Measurements from ENCODE around the gene TRAPPC3L.

TRAPPC3L gene

DNA sequence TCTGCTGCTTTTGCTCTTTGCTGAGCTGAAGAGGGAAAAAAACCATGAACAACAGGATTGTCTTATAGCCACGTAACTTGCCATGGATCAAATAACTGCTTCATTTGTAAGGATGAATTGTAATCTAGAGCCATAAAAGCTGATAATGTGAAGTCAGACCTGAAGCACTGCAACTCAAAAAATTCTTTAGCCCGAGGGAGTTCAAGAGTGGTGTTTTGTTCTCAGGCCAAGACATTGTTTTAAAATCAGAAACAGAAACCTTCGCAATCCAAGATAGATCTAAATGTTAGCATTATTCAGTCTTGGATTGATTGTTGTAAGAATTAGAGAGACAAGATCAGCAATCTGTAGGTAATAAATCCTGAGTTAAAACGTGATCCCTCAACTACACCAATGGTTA, at the start of gene TRAPPC3L:
TRAPPC3L (minus strand) TSS at position 34 of the 400 bp plus-strand sequence. CDS start 170 bp downstream, outside the sequence.
- DNase-seq (ENCODE audit: extremely low read depth in 1 of 2, low read depth in 1 of 2): no peak

DNA sequence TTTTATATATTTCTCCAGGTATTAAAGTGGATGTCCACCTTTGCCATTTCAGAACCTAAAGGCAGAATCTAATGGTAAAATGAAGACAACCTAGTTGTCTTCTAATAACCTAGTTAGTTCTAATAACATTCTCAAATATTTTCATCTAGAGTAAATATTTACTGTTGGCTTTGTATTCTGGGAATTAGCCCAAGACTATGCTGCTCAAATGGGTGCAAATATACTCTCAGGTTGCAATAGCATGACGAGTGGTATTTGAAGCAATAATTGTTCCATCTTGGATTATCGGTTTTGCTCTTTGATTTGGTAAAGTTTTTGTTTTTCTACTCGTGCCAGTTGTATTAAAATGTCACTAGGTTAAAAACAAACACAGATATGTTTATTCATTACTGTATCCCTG, 49.8 kb upstream of the TRAPPC3L start:
- DNase-seq (ENCODE audit: extremely low read depth in 1 of 2, low read depth in 1 of 2): no peak

DNA sequence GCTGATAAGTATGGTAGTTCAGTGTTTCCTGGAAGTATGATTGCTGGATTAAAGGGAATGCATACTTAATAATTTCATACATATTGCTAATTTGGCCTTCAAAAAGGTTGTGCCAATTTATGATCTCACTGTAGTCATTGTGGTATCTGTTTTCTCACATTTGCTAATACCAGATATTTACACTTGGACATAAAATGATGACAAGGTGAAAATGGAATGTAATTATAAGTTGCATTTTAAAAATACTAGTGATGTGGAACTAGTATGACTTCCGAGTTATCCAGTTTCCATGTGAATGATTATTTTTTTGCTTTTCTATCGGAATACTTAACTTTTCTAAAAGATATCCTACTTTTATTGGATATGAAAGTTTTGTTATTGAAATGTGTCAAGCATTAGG, 41.3 kb upstream of the TRAPPC3L start:
- DNase-seq (ENCODE audit: extremely low read depth in 1 of 2, low read depth in 1 of 2): no peak

DNA sequence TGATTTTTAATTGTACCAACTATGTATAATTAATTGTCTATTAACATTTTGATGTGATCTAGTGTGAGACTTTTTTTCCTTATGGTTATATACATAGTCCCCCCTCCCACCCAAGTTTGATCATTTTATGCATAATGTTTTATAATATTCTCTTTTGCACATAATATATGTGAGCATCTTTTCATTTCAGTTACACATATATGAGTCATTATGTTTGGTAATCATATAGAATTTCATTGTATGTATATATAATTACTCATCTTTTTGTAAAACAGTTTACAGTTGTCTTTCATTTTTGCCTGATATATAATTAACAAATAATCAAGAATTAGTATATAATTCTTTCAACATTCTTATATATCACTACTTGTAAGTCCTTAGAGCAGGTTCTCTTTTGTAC, 40.8 kb upstream of the TRAPPC3L start:
- DNase-seq (ENCODE audit: extremely low read depth in 1 of 2, low read depth in 1 of 2): no peak

DNA sequence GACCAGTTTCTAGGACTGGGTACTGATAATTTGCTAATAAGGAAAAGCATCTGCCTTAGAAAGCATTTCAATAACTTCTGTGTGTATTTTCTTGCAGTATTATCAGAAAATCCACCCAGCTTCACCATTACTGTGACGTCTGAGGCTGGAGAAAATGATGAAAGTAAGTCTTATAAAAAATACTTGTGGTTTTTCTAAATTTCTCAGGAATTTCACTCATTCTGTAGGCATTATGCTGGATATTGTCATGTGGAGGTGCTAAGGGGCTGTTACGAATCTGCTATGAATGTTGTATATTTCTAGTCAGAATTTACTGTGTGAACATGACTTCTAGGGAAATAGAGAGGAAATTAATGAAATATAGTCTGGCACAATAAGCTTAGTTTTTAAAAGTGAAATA, 34.7 kb upstream of the TRAPPC3L start:
- no peak for DNase-seq (ENCODE audit: extremely low read depth in 1 of 2, low read depth in 1 of 2)

DNA sequence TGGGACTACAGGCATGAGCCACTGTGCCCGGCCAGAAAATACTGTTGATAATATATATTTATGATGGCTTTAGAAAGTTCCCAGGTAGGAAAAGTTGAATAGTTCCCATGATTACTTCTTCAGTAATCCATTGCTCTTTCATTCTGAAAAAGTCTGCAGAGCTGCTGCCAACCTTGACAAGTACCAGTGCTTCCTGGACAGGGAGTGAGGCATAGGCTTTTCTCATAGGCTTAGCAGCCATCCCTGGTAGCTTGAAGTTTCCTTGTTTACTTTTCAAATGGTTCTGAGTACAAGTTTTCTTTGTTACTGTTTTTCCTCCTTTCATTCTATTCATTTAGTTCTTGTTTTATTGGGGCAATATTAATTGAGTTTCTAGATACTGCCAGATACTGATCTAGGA, 33.7 kb upstream of the TRAPPC3L start:
- DNase-seq (ENCODE audit: extremely low read depth in 1 of 2, low read depth in 1 of 2): no peak

DNA sequence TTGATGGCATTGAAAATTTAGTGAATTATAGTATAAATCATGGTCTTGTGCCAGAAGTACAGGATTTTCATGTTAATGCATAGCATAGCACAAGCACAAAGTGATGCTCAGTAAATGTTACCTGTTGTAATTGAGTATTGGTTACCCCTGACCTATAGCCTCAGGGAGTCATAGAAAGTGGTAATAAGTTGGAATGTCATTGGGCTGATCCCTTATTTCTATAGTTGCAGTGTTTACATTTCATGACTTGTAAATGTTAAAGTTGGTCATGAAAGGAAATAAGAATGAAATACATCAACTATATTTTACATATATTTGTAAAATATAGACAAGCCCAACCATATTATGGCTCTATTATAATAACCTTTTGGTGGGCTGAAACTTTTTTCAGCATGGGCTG, 32.9 kb upstream of the TRAPPC3L start:
- DNase-seq (ENCODE audit: extremely low read depth in 1 of 2, low read depth in 1 of 2): no peak

DNA sequence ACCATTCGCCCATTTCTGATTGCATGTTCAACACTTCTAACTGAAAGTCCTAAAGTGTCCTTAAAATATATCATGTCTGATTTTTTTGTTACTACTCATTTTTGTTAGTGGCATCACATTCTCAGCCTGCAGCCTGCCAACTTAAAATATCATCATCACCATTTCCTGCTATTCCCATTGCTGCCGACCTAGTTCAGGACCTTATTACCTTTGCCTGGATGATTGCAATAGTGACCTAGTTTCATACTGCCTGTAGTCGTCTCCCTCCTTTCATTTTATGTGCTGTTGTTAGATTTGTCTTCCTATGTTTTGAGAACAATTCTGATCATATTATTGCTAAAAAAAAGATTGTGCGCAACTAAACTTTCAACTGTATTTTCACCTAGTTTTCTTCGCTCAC, 32.0 kb upstream of the TRAPPC3L start:
- no peak for DNase-seq (ENCODE audit: extremely low read depth in 1 of 2, low read depth in 1 of 2)

DNA sequence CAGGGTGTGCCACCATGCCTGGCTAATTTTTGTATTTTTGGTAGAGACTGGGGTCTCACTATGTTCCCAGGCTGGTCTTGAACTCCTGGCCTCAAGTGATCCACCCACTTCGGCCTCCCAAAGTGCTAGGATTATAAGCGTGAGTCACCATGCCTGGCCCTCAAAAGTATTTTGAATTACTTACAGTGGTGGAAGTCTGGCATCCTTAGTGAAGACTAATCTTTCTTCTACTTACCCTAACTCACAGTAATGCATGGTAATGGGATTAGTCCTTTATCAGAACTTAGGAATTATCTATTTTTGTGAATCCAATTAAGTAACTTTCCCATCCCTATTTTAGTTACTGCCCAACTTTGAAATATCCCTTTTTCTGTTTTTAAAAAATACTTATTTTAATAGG, 29.7 kb upstream of the TRAPPC3L start:
- no peak for DNase-seq (ENCODE audit: extremely low read depth in 1 of 2, low read depth in 1 of 2)

DNA sequence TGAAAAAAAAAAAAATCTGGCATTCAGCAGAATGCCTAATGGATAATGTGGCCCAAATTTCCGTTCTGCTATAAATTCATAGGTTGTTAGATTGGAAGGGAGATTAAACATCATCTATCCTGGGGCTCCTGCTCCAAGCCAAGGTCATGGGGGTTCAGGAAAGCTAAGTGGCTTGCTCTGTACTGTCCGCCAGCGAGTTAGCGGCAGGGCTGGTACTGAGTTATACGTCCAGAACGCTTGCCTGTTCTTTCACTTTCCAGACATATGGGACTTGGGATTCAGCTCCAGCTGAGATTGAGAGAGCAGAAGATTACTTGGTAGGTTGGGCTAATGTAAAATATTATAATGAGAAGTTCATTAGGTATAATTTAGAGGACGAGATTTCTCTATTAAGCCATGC, 26.7 kb upstream of the TRAPPC3L start:
- no peak for DNase-seq (ENCODE audit: extremely low read depth in 1 of 2, low read depth in 1 of 2)

DNA sequence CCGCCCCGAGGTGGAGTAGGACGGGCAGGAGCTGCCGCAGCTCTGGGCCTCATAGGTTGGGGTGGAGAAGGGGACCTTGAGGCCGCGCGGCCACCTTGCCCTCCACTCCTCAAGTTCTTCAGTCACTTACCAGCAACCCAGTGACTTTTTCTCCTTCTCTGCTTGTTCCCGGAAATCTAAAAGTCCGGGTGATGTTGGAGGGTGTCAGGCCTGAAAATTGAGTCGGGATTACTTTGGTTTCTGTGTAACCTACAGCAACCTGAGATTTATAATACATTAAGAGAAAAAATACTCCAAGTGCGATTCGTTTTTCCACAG, 26.2 kb upstream of the TRAPPC3L start:
- DNase-seq (ENCODE audit: extremely low read depth in 1 of 2, low read depth in 1 of 2): no peak

DNA sequence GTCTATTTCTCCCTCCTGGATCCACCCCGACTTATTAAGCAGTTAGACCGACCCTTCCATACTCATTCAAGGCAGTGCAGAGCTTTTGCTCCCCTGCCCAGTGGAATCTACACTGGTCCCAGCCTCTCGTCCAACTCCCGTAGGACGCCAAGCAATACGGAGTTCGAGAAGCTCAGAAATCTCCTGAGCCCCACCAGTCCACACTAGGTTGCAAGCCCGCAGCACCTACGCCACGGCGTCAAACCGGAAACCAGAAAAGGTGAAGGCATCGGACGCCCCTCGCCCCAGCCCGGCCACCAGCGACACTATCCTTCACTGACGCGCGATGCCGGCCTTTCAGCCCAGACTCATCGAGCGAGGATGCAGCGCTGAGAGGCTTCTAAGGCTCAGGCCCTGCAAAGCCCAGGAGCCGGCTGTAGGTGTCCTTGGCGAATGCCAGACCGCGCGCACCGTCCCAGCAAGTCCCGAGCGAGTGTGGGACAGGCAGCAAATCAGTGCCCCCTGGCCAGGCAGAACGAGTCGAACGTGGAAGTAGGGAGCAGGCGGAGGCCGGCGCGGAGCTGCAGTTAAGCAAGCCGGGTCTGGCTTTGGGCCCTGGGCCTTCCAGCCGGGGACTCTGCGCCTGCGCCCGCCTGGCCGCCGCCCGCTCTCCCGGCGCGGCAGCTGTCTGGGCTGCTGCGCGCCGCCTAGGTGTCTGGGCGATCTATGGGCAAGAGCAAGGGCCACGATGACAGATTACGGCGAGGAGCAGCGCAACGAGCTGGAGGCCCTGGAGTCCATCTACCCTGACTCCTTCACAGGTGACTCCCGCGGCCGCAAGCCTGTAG, 25.6 kb upstream of the TRAPPC3L start, which contains the start of gene RWDD1:
RWDD1 (plus strand) TSS at position 649 of the 827 bp plus-strand sequence; CDS start at position 728, 79 bp downstream.
- peak; percentile 94 to 97 for DNase-seq (ENCODE audit: extremely low read depth in 1 of 2, low read depth in 1 of 2)

DNA sequence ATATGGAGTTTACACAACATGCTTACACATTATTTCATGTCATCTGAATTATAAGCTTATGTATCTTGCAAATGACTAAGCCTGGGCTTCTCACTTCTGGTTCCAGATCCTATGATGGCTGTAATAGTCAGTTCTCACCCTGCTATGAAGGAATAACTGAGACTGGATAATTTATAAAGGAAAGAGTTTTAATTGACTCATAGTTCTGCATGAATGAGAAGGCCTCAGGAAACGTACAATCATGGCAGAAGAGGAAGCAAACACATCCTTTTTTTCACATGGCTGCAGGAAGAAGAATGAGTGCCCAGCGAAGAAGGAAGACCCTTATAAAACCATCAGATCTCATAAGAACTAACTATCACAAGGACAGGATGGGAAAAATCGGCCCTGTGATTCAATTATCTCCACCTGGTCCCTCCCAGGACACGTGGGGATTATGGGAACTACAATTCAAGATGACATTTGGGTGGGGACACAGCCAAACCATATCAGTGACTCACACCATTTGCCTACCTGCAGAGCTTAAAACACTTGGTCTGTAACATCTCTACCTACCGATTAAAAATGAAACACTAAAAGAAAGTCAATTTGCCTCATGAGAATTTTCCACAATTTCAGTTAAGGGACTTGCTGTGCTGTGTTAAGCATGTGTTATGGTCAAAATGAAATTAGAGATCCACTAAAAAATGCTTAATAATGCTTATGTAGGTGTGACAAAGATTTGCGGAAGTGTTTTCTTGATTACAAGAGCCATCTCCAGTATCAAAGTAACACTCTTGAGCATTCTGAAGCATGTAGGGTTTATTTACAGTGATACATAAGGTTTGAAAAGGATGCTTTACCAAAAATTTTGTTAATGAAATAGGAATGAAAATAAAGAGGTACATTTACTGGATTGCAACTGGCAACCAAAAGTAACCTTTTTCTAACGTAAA, 23.6 kb upstream of the TRAPPC3L start:
- DNase-seq (ENCODE audit: extremely low read depth in 1 of 2, low read depth in 1 of 2): no peak

DNA sequence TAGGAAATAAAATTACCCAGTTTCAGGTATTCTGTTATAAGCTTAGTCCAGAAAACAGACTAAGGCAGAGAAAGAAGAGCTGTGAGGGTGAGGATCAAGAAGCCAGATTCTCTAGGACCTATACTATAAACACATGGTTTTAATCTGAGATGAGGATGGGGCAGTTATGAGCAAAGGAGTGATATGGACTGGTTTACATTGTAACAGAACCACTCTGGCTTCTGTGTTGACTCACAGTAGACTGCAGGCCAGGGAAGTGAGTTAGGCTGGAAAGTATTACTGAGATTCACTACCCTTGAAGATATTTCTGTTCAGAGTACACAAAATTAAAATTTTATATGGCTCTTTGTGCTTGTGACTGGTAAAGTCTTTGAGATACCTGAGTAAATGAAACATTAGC, 22.6 kb upstream of the TRAPPC3L start:
- DNase-seq (ENCODE audit: extremely low read depth in 1 of 2, low read depth in 1 of 2): no peak

DNA sequence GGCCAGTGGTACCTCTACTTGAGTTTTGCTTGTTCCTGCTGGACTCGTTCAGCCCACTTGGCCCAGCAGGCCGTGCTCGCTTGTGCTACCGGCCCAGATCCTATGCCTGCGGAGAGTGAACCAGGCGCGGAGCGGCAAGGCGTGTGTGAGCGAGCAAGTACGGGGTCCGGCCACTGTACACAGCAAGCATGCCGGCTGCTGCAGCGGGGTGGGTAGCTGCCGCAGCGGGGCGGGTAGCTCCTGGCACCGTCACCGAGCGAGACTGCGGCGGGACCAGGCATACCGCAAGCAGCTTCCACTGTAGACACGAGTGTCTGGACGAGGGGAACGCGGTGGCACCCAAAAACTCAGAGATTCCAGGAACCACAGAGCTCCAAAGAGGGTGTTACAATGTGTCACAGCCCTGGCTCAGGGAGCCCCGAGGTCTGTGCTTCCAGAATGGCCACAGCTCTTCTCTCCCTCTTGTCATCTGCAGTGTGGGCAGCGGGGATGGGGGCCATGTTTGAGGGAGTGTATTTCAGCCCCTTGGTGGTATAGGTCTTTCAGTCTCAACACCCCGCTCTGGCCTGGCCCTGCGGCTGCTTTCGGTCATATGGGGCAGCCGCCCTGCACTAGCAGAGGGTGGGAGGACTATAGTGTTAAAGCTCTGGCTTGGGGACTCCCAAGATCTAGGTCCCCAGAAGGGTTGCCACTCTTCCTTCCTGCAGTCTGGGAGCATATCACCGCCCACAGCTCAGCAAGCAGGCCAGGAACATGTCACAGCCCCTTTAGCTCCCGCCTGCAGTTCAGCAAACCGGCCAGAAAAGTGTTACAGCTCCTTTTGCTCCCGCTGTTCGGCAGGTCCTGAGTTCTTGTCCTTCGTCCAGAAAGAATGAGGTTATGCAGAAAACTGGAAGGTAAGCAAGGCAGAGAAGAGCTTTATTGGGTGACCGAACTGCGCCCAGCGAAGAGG, 19.7 kb upstream of the TRAPPC3L start:
- no peak for DNase-seq (ENCODE audit: extremely low read depth in 1 of 2, low read depth in 1 of 2)

DNA sequence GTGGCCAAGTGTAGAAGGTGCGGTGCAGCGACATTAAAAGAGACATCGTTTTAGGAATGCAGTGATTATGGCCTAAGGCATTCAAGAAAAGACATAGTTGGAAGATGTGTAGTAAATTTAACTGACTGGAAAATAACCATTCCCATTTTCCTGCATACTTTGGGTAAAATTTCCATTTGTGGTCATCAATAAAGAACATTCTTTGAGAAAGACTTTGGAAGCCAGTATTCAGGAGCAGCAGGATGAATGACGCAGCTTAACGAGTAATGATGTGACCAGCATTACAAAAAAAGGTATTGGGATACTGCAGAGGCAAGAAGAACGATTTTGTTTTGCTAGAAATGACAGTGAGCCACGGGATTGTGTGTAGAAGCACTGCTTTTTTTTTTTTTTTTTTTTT, 18.8 kb upstream of the TRAPPC3L start:
- DNase-seq (ENCODE audit: extremely low read depth in 1 of 2, low read depth in 1 of 2): no peak

DNA sequence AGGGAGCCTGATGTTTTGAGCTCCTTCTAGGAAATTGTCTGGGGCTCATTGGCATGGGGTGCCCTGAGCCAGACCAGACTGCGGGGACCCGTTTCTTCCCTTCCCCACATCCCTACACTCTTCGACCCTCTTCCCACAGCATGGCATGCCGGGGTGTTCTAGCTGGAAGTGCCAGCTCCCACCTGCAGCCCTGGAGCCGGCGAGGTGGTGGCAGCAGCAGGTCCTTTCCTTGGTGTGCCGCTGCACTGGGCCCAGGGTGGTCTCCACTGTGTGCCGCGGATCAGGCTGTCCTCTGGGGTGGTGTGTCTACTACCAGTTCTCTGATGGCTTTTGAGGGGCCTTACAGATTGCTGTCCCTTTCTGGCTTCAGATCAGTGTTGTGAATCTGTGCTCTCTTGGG, 18.3 kb upstream of the TRAPPC3L start:
- DNase-seq (ENCODE audit: extremely low read depth in 1 of 2, low read depth in 1 of 2): no peak

DNA sequence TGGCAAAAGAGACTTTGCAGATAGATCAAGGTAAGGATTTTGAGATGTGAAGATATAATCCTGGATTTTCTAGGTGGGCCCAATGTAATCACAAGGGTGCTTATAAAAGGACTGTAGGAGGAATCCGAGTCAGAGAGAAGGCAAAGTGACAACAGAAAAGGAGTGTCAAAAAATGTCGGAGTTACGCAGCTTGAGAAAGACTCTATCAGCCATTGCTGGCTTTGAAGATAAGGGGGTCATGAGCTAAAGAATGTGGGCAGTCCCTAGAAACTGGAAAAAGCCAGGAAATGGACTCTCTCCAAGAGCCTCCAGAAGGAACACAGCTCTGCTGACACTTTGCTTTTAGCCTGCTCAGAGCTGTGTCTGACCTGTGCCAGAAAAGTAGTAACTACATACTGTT, 17.1 kb upstream of the TRAPPC3L start:
- no peak for DNase-seq (ENCODE audit: extremely low read depth in 1 of 2, low read depth in 1 of 2)

DNA sequence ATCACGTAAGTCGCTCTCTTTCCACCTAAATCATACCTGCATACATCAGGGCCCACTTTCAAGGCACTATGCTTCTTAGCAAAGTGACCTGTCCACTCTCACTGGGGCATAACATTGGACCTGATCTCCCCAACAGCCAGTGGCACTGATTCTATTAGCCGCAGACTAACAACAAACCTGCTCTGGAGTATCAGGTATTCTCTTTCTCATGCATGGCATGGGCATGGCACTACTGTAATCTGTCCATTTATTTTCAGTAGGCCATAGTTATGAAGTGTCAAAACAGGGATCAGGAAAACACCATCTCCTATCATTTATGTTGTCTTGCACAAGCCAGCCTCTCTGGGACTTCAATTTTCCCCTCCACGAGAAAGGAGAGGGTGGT, 16.5 kb upstream of the TRAPPC3L start:
- DNase-seq (ENCODE audit: extremely low read depth in 1 of 2, low read depth in 1 of 2): no peak

DNA sequence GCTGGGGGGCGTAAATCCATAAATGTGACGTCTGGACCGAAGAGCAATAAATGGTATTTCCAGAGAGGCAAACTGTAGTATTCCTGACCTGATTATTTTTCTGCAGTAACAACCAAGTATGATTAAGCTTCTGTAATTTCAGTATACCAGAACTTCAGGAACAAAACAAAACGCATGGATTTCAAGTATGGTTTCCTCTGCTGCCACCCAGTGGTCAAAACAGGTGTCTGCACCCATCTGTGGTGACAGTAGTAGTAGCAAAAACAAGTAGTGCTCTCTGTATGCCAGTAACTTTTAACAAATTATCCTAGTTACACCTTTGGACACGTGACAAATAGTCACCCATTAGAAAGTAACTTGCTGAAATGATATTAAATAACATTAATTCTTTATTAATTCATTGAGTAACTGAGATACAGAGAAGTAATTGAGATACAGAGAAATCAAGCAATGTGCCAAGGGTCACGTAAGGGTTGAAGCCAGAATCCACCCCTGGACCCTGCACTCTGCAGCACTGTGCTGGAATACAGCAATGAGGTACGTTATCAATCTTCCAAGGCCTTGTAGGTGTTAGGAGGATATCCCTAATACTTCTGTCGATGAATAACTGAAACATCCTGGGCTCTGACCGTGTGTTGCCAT, 16.0 kb upstream of the TRAPPC3L start:
- peak; percentile 21 to 42 for DNase-seq (ENCODE audit: extremely low read depth in 1 of 2, low read depth in 1 of 2)

Data from activated CD8-positive, alpha-beta memory T cell treated with anti-CD3 and anti-CD28 coated beads for 1 hour (primary cell).